Measurements from ENCODE around the gene UBD.

DNA sequence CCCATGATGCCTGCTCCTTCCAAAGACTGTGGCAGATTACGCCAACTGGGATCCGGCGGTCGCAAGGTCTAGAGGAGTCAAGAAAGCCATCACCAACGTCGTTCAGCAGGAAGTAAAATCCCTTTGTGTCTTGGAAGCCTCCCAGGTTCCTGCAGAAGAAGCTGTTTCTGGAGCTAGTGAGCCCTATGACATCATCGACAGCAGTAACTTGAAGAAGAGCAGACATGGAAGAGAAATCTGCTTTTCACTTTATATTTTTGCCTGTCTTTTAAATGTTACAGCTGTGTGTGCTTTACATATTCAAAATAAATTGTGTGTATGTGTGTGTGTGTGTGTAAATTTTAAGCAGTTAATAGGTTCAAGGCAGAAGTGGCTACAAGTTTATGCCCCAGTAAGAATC, 18.0 kb upstream of the UBD start:
- no peak for TF ChIP-seq BHLHE40 (IDR thresholded peaks at IDR 0.05; ENCODE audit: low read depth, low read length)
- TF ChIP-seq, protein P1, sequence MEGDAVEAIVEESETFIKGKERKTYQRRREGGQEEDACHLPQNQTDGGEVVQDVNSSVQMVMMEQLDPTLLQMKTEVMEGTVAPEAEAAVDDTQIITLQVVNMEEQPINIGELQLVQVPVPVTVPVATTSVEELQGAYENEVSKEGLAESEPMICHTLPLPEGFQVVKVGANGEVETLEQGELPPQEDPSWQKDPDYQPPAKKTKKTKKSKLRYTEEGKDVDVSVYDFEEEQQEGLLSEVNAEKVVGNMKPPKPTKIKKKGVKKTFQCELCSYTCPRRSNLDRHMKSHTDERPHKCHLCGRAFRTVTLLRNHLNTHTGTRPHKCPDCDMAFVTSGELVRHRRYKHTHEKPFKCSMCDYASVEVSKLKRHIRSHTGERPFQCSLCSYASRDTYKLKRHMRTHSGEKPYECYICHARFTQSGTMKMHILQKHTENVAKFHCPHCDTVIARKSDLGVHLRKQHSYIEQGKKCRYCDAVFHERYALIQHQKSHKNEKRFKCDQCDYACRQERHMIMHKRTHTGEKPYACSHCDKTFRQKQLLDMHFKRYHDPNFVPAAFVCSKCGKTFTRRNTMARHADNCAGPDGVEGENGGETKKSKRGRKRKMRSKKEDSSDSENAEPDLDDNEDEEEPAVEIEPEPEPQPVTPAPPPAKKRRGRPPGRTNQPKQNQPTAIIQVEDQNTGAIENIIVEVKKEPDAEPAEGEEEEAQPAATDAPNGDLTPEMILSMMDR (IDR thresholded peaks at IDR 0.05): no peak
- TF ChIP-seq FOXS1 (CRISPR knock-in tag; IDR thresholded peaks at IDR 0.05): no peak
- TF ChIP-seq, protein P2, sequence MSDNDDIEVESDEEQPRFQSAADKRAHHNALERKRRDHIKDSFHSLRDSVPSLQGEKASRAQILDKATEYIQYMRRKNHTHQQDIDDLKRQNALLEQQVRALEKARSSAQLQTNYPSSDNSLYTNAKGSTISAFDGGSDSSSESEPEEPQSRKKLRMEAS (IDR thresholded peaks at IDR 0.05): no peak
- TF ChIP-seq RARB (CRISPR knock-in tag; IDR thresholded peaks at IDR 0.05): no peak
- TF ChIP-seq POLR2A (IDR thresholded peaks at IDR 0.05; ENCODE audit: low read length): no peak

All from A549 (cell line).